Ovary (tissue), 3 donors: ENCODE data around the gene DOCK11.

Experiments
- CTCF ChIP-seq, 3 donors: fragments of 450-650 bp in 2 of 3; fragments of 200-600 bp in 1 of 3; IDR thresholded peaks; one replicate each; pipeline versions ENCODE4 v1.5.1 to v1.8.0; 2016 to 2022; ENCODE audit warnings: antibody characterized with exemption in 3 of 3, mild to moderate bottlenecking in 1 of 3
- EP300 ChIP-seq: sonication (generic); formaldehyde crosslinking; IDR thresholded peaks from one replicate; pipeline ENCODE4 v1.6.1; 2017; ENCODE audit warnings: antibody characterized with exemption
- POLR2A ChIP-seq: fragments of 450-650 bp; IDR thresholded peaks from one replicate; pipeline ENCODE4 v1.6.1; 2017; ENCODE audit warnings: antibody characterized with exemption, mild to moderate bottlenecking, moderate library complexity
- donor health status: DM: no; HTN: no; CAD: no.

DNA sequence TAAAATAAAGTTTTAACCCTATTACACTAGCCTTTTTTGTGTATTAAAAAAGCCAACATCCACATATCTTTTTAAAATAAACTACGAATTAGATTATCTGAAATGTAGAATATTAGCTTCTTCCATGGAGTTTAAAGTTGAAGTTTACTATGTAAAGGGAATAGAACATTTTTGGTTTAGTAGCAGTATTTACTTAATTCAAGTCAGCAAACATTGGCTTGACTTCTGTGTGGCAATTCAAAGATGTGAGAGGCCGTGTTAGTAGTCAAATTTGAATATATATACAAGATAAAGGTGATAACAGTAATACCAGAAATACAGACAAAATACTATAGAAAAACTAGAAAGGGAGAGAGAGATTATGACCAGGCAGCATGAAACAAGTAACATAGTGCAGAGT is 116.7 kb downstream of the DOCK11 start:
- TF ChIP-seq CTCF (IDR thresholded peaks at IDR 0.05), result no peak
- no peak for TF ChIP-seq EP300
- no peak for TF ChIP-seq POLR2A
